HepG2 (cell line): ENCODE results near the gene MAP1LC3A. TPM values are rescaled to one million over a fixed set of nuclear protein-coding genes. Genes with fewer than 3 reads are reported as not detected.

Source experiments
- ATAC-seq: fragments of 200-7000 bp; cut with Tn5 transposase; 3 replicates; pipeline ENCODE4 v1.9.1; 2020; ENCODE audit warnings: mild to moderate bottlenecking, moderate library complexity
- BruUV-seq: library from RNA; stranded (reverse); fragments of 400-500 nt; replicated peaks from 2 replicates; lab custom pipeline; 2021; lab: Mats Ljungman, UMichigan
- CTCF ChIA-PET: fragments of 300-600 bp; formaldehyde crosslinking; extraction: SDS; loops from one replicate; lab custom pipeline; 2021; ENCODE audit warnings: low total read pairs, inconsistent platforms, low intra/inter-chr PET ratio; lab: Yijun Ruan, JAX
- POLR2A ChIA-PET: fragments of 350-600 bp; sonication (Branson Sonifier 250); formaldehyde crosslinking; loops from one replicate; lab custom pipeline; 2020; ENCODE audit warnings: antibody characterized with exemption, inconsistent platforms; lab: Yijun Ruan, JAX
- DNase-seq: peaks from one replicate; pipeline ENCODE4 v3.0.0-alpha.2; 2015; ENCODE audit warnings: low spot score
- FAIRE-seq: peaks from 3 replicates; lab custom pipeline; 2011; peaks lifted over from hg19 to GRCh38; lab: Jason Lieb, UNC
- H2AFZ ChIP-seq: one replicate; pipeline ENCODE4 v1.6.1; 2011; ENCODE audit warnings: low read length, inconsistent platforms
- H3K27ac ChIP-seq: fragments of 300-600 bp; 3 replicates; pipeline ENCODE4 v1.8.0; 2011; ENCODE audit warnings: mixed run types, mild to moderate bottlenecking, mixed read lengths, low read length, inconsistent platforms; ENCODE audit not compliant: insufficient read depth; ENCODE audit errors: extremely low read length
- H3K27me3 ChIP-seq, 2 experiments: fragments of 200-600 bp in 1 of 2; 2 replicates in 1 of 2; 3 replicates in 1 of 2; pipeline versions ENCODE4 v1.6.0 to v1.8.0; 2011; ENCODE audit warnings: low read length in 2 of 2, mild to moderate bottlenecking in 2 of 2, moderate library complexity in 2 of 2, inconsistent platforms in 1 of 2; ENCODE audit not compliant: insufficient read depth in 2 of 2, control insufficient read depth in 1 of 2
- H3K36me3 ChIP-seq, 2 experiments: fragments of 200-600 bp in 1 of 2; replicated peaks in 1 of 2; 2 replicates in 1 of 2; 3 replicates in 1 of 2; pipeline versions ENCODE4 v1.5.1 to v1.8.0; 2011; ENCODE audit warnings: low read length in 2 of 2, inconsistent platforms in 1 of 2; ENCODE audit not compliant: insufficient read depth in 2 of 2, control insufficient read depth in 1 of 2
- H3K4me1 ChIP-seq: 2 replicates; pipeline ENCODE4 v1.5.1; 2012; ENCODE audit warnings: low read length, inconsistent platforms; ENCODE audit not compliant: insufficient read depth
- H3K4me2 ChIP-seq: 2 replicates; pipeline ENCODE4 v1.6.0; 2011; ENCODE audit warnings: low read depth, low read length, inconsistent platforms
- H3K4me3 ChIP-seq, 3 experiments: fragments of 200-600 bp in 1 of 3; sonication (generic), shearing (Covaris generic) in 1 of 3; replicated peaks in 1 of 3; 2 replicates each; pipeline ENCODE4 v1.5.1; 2011 to 2016; ENCODE audit warnings: low read length in 3 of 3, inconsistent platforms in 2 of 3, low read depth in 2 of 3, mild to moderate bottlenecking in 2 of 3, control low read depth in 1 of 3, mixed read lengths in 1 of 3; ENCODE audit not compliant: insufficient read depth in 1 of 3
- H3K79me2 ChIP-seq: one replicate; pipeline ENCODE4 v1.6.1; 2011; ENCODE audit warnings: low read length, inconsistent platforms; ENCODE audit not compliant: insufficient read depth
- H3K9ac ChIP-seq: 2 replicates; pipeline ENCODE4 v1.6.0; 2011; ENCODE audit warnings: mild to moderate bottlenecking, low read depth, low read length, inconsistent platforms; ENCODE audit not compliant: insufficient read depth
- H3K9me3 ChIP-seq: 2 replicates; pipeline ENCODE4 v1.5.1; 2012; ENCODE audit warnings: mild to moderate bottlenecking, low read length
- H4K20me1 ChIP-seq: 2 replicates; pipeline ENCODE4 v1.6.0; 2011; ENCODE audit warnings: inconsistent platforms, mild to moderate bottlenecking, low read length, moderate library complexity; ENCODE audit not compliant: insufficient read depth
- MYC ChIP-seq: sonication (generic); formaldehyde crosslinking; IDR thresholded peaks from 2 replicates; pipeline ENCODE4 v1.9.0; 2021; ENCODE audit warnings: missing genetic modification reagents, borderline replicate concordance
- TGIF2 ChIP-seq: IDR thresholded peaks from 2 replicates; pipeline ENCODE4 v1.6.1; 2016; ENCODE audit warnings: control low read depth, missing compliant biosample characterization
- THAP11 ChIP-seq: IDR thresholded peaks from 2 replicates; pipeline ENCODE4 v1.6.1; 2016; ENCODE audit warnings: missing biosample characterization, missing genetic modification reagents
- ZNF350 ChIP-seq: sonication (generic); formaldehyde crosslinking; IDR thresholded peaks from 2 replicates; pipeline ENCODE4 v1.4.0; 2020; ENCODE audit warnings: mild to moderate bottlenecking, low read depth, missing genetic modification reagents, borderline replicate concordance
- ZNF558 ChIP-seq: sonication (generic); formaldehyde crosslinking; IDR thresholded peaks from 2 replicates; pipeline ENCODE4 v1.9.0; 2022; ENCODE audit warnings: mild to moderate bottlenecking, missing genetic modification reagents, borderline replicate concordance
- ZNF619 ChIP-seq: sonication (generic); formaldehyde crosslinking; IDR thresholded peaks from 2 replicates; pipeline ENCODE4 v1.4.0; 2020; ENCODE audit warnings: mild to moderate bottlenecking, missing genetic modification reagents
- WGBS: methylation state at CpG from one replicate; pipeline ENCODE4 v1.1.6; 2017; ENCODE audit warnings: low lambda C conversion rate; 5-methylcytosine and 5-hydroxymethylcytosine counted together
- in situ Hi-C: cut with HindIII; loops from 2 replicates; pipeline ENCODE4 v1.10.0; 2017; ENCODE audit warnings: low pct_unique_long_range_greater_than_20kb; ENCODE audit not compliant: extremely low pct_ligation_motif_present
- intact Hi-C: fragments of 100-400 bp; cut with micrococcal nuclease; formaldehyde crosslinking; loops from one replicate; pipeline ENCODE4 v1.10.0; 2022; ENCODE audit not compliant: unreplicated experiment
- polyA plus RNA-seq, 8 experiments: library from polyadenylated mRNA; depleted of rRNA in 3 of 8; stranded (reverse) in 7 of 8; unstranded in 1 of 8; fragments of >200 nt; fragmentation: Illumina TruSeq in 4 of 8; extraction: Trizol in 4 of 8; gene quantifications; 2 replicates each; pipeline versions ENCODE4 v1.2.1 to v1.2.3, GENCODE V29; 2011 to 2016; ENCODE audit warnings: low read depth in 4 of 8, missing spikeins in 1 of 8, mixed read lengths in 1 of 8; ENCODE audit not compliant: insufficient read depth in 1 of 8
- total RNA-seq, 5 experiments: library from RNA; depleted of rRNA; stranded (reverse); fragments of >200 nt; fragmentation: Illumina TruSeq; extraction: Trizol; gene quantifications; 2 replicates each; pipeline ENCODE4 v1.2.3, GENCODE V29; 2016; ENCODE audit warnings: low read depth in 1 of 5

The MAP1LC3A gene
- total and polyA plus RNA-seq, 2 of the 13 experiments (the other 11 are each of a cell fraction or from before 2014, with no cell fraction given) = not detected

DNA sequence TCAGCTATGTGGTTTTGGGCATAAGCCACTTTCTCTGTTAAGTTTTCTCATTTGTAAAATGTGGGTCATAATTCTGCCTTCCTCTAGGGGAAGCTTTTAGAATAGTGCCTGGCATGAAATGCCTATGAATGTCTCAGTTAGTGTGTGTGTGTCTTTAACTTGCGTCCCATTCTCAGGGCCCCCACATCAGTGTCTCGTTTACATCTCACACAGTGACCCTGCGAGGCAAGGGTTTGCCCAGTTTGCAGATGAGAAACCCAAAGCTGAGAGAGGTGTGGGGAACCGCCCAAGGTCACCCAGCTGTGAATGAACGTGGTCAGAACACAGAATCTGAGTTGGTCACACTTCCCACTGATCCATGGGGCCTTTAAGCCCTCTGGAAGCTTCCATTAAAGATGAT, 28.2 kb upstream of the MAP1LC3A start:
- H3K4me1 ChIP-seq = peaks cover 18% of the 10 kb centered on the region
- BruUV-seq = no TSS peak
- ChIA-PET POLR2A (interaction anchor here (0.6 kb wide), 1 partner anchor 14 kb away, joined by 3 read pairs; the partner anchor contains the start of gene DYNLRB1), CTCF (no interaction called here)
- H3K79me2 ChIP-seq = peaks cover 21% of the 10 kb centered on the region
- H3K27ac ChIP-seq = no peak overlapping the region
- 95% methylated on average over 5 of the region's 5 CpGs for WGBS
- no peak overlapping the region for H3K9ac ChIP-seq
- H4K20me1 ChIP-seq = peaks cover 10% of the 10 kb centered on the region
- FAIRE-seq = no peak
- H3K27me3 ChIP-seq = no peaks in the 10 kb centered on the region
- H3K36me3 ChIP-seq = peaks cover 59 to 85% of the 10 kb centered on the region in 2 experiments
- TF ChIP-seq TGIF2 (CRISPR knock-in tag) = no peak
- TF ChIP-seq ZNF558 = 0 out of 2 replicates have a peak, but pooled peaks have one; percentile 31
- no peak for TF ChIP-seq ZNF350 (CRISPR knock-in tag)
- TF ChIP-seq, all 625 proteins: peak for 1
- H3K4me2 ChIP-seq = no peak overlapping the region
- intact Hi-C loops = no loop called here
- H2AFZ ChIP-seq = no peak overlapping the region
- no peak for DNase-seq
- no peaks in the 10 kb centered on the region for H3K9me3 ChIP-seq
- H3K4me3 ChIP-seq = no peak overlapping the region
- ATAC-seq = no peak
- in situ Hi-C loops = no loop called here

GRCh38 chr20:34531608-34532265, 26.8 kb upstream of the MAP1LC3A start:
- H3K9me3 ChIP-seq = no peaks in the 10 kb centered on the region
- no peak overlapping the region for H3K9ac ChIP-seq
- peaks cover 15% of the 10 kb centered on the region for H3K79me2 ChIP-seq
- 98% methylated on average over 8 of the region's 8 CpGs for WGBS
- no peak overlapping the region for H3K4me2 ChIP-seq
- in situ Hi-C loops = no loop called here
- FAIRE-seq = no peak
- ChIA-PET CTCF (no interaction called here), POLR2A (interaction anchor here (0.9 to 1.2 kb wide), 2 partner anchors 16 kb away, joined by 5 read pairs; partner anchors contain the start of gene DYNLRB1)
- no peak overlapping the region for H2AFZ ChIP-seq
- peaks cover 4% of the 10 kb centered on the region for H3K4me1 ChIP-seq
- intact Hi-C loops = no loop called here
- peaks cover 71 to 93% of the 10 kb centered on the region in 2 experiments for H3K36me3 ChIP-seq
- no TSS peak for BruUV-seq
- no peaks in the 10 kb centered on the region for H3K27me3 ChIP-seq
- ATAC-seq = no peak
- peaks cover 4% of the 10 kb centered on the region; the same call in 1 of the 2 replicates for H4K20me1 ChIP-seq
- no peak overlapping the region for H3K4me3 ChIP-seq
- 0 out of 2 replicates have a peak, but pooled peaks have one; percentile 8 for TF ChIP-seq MYC (CRISPR knock-in tag)
- no peak for TF ChIP-seq ZNF619 (CRISPR knock-in tag)
- TF ChIP-seq THAP11 (CRISPR knock-in tag) = no peak
- TF ChIP-seq, all 625 proteins: peak for 1
- no peak overlapping the region for H3K27ac ChIP-seq
- no peak for DNase-seq
